ENCODE measurements around the gene DDAH1. TPM values are rescaled to one million over a fixed set of nuclear protein-coding genes. Genes with fewer than 3 reads are reported as not detected.

DDAH1 gene
- total RNA-seq, 6 experiments from 2014 or later, result 54.9 to 94.9 (median 66.2) TPM

DNA sequence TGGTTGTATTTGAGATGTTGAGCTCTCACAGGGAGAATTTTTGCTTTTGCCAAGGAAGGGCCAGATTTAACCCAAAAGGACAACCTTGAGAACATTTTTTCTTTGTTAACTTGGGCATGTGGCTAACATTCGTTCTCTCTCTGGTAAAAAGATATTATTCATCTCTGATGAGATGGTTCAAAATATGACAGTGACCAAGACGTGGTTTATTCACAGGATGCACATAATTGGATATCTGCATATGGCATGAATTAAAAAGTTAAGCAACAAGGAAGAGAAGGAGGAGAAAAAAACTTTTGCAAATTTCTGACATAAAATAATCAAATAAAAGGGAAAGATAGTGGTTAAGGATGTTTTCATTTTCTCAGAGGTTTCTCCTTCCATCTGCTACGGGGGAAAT is 145.5 kb downstream of the DDAH1 start:
- Histone ChIP-seq H3K9me3 (no peaks in the 10 kb centered on the region), H3K27me3 (no peaks in the 10 kb centered on the region), H3K27ac (no peak overlapping the region), H3K4me3 (no peak overlapping the region), H3K4me1 (no peaks in the 10 kb centered on the region), H3K36me3 (peaks cover 0 to 17% (median 4%) of the 10 kb centered on the region in 4 donors)
- intact Hi-C loops (cut with DNase I), result no loop called here
- TF ChIP-seq POLR2A (IDR thresholded peaks at IDR 0.05), result no peak
- no peak for ATAC-seq
- DNase-seq, result no peak
- WGBS (ENCODE audit: insufficient coverage, low coverage, low lambda C conversion rate, missing lambda C conversion rate), result 75% methylated on average over 3 of the region's 3 CpGs

DNA sequence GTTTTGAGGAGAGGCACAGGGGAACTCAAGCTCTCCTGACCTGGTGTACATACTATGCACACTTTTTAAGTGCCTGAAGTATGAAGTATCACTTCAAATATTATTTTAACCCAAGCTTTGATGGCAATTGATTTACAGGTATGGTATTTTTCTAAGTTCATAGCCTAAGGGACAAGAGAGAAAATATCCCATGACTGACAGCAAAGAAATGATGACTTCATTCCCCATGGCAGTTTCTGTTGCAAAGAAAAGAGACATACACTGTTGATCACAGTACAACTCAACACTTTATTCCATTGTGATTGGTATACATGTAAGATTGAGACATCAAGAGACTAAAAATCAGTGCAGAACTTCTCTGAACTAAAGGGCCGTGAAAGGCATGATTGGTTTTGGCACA is 146.7 kb downstream of the DDAH1 start:
- TF ChIP-seq POLR2A (IDR thresholded peaks at IDR 0.05), result no peak
- TF ChIP-seq, protein P1, sequence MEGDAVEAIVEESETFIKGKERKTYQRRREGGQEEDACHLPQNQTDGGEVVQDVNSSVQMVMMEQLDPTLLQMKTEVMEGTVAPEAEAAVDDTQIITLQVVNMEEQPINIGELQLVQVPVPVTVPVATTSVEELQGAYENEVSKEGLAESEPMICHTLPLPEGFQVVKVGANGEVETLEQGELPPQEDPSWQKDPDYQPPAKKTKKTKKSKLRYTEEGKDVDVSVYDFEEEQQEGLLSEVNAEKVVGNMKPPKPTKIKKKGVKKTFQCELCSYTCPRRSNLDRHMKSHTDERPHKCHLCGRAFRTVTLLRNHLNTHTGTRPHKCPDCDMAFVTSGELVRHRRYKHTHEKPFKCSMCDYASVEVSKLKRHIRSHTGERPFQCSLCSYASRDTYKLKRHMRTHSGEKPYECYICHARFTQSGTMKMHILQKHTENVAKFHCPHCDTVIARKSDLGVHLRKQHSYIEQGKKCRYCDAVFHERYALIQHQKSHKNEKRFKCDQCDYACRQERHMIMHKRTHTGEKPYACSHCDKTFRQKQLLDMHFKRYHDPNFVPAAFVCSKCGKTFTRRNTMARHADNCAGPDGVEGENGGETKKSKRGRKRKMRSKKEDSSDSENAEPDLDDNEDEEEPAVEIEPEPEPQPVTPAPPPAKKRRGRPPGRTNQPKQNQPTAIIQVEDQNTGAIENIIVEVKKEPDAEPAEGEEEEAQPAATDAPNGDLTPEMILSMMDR (IDR thresholded peaks at IDR 0.05), result no peak
- DNase-seq (no peak), ATAC-seq (no peak)
- Histone ChIP-seq H3K9me3 (no peaks in the 10 kb centered on the region), H3K36me3 (peaks cover 0 to 17% (median 4%) of the 10 kb centered on the region in 4 donors), H3K4me3 (no peak overlapping the region), H3K4me1 (no peaks in the 10 kb centered on the region), H3K27ac (no peak overlapping the region), H3K27me3 (no peaks in the 10 kb centered on the region)
- intact Hi-C loops (cut with DNase I), result no loop called here
- 82% methylated on average over 1 of the region's 1 CpG for WGBS (ENCODE audit: insufficient coverage, low coverage, low lambda C conversion rate, missing lambda C conversion rate)

DNA sequence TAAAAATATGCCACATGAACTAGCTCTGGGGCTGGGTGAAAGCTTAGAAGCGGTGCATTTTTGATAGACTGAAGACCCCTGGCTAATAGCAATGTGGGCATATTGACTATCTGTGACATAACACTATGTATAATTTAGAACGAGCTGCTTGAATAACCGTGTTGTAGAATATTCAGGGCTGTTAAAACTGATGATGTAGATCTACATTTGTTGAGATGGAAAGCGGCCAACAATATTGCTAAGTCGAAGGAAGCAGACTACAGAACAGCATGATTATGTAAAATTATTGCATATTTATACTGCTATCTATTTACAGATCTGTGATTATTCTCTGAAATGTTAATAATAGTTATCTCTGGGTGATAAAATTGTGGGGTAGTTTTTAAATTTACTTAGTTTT is 147.4 kb downstream of the DDAH1 start:
- DNase-seq, result no peak
- TF ChIP-seq POLR2A (IDR thresholded peaks at IDR 0.05), result no peak
- TF ChIP-seq, protein P1 (IDR thresholded peaks at IDR 0.05), result no peak
- H3K4me1 ChIP-seq, result no peaks in the 10 kb centered on the region
- intact Hi-C loops (cut with DNase I), result no loop called here
- no peak for ATAC-seq
- no peaks in the 10 kb centered on the region for H3K27me3 ChIP-seq
- 91% methylated on average over 5 of the region's 5 CpGs for WGBS (ENCODE audit: insufficient coverage, low coverage, low lambda C conversion rate, missing lambda C conversion rate)
- peaks cover 0 to 17% (median 4%) of the 10 kb centered on the region in 4 donors for H3K36me3 ChIP-seq
- H3K9me3 ChIP-seq, result no peaks in the 10 kb centered on the region
- no peak overlapping the region for H3K27ac ChIP-seq
- H3K4me3 ChIP-seq, result no peak overlapping the region

DNA sequence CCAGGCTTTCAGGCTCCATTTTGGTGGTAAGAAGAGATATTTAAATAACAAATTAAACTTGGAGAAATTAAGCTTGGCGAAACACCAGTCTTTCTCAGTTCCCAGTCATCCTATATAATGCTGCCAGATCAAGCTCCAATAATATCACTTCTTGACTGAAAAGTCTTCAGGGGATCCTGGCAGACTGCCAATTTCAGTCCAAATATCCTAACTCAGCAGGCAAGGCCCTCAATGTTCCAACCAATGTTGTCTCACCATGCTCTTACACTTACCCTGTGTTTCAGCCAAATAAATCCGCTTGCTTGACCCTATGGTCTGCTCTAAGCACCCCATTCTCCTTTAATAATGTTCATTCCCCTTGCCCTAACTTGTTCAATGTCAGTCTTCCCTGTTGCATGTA is 148.6 kb downstream of the DDAH1 start:
- Histone ChIP-seq H3K9me3 (no peaks in the 10 kb centered on the region), H3K4me3 (no peak overlapping the region), H3K4me1 (no peaks in the 10 kb centered on the region), H3K27ac (no peak overlapping the region), H3K27me3 (no peaks in the 10 kb centered on the region), H3K36me3 (peaks cover 0 to 17% (median 2%) of the 10 kb centered on the region in 4 donors)
- TF ChIP-seq, protein P1 (IDR thresholded peaks at IDR 0.05), result no peak
- no peak for TF ChIP-seq POLR2A (IDR thresholded peaks at IDR 0.05)
- DNase-seq (no peak), ATAC-seq (no peak)
- 100% methylated on average over 2 of the region's 2 CpGs for WGBS (ENCODE audit: insufficient coverage, low coverage, low lambda C conversion rate, missing lambda C conversion rate)
- intact Hi-C loops (cut with DNase I), result no loop called here

DNA sequence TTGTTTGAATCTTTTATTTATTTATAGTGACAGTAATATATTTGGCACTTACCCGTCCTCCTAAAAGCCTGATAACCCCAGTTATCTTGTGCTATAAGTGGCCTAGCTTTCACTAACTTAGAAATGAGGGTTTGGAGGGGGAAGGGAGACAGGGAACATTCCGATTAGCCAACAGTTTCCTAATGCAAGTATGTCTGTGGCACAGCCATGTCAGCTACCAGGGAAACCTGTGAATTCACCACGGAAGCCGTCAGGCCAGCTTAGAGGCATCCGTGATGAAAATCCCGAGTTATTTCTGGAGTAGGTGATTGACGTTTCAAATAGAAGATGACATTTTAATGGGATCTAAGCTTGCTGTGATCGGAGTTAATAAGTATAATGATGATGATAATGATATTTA is 149.2 kb downstream of the DDAH1 start:
- H3K27me3 ChIP-seq, result no peaks in the 10 kb centered on the region
- TF ChIP-seq, protein P1 (IDR thresholded peaks at IDR 0.05), result no peak
- no peak for TF ChIP-seq POLR2A (IDR thresholded peaks at IDR 0.05)
- WGBS (ENCODE audit: insufficient coverage, low coverage, low lambda C conversion rate, missing lambda C conversion rate), result 74% methylated on average over 8 of the region's 8 CpGs
- no peak for DNase-seq
- H3K9me3 ChIP-seq, result no peaks in the 10 kb centered on the region
- peaks cover 0 to 17% (median 2%) of the 10 kb centered on the region in 4 donors for H3K36me3 ChIP-seq
- no peak for ATAC-seq
- no peak overlapping the region for H3K27ac ChIP-seq
- intact Hi-C loops (cut with DNase I), result no loop called here
- H3K4me3 ChIP-seq, result no peak overlapping the region
- H3K4me1 ChIP-seq, result no peaks in the 10 kb centered on the region
